CD1c-positive myeloid dendritic cell (primary cell): ENCODE results near the gene L3MBTL2.

ENCODE experiments used
- DNase-seq: peaks from one replicate; pipeline ENCODE4 v3.0.0-alpha.2; 2016; ENCODE audit errors: extremely low spot score

L3MBTL2 gene

DNA sequence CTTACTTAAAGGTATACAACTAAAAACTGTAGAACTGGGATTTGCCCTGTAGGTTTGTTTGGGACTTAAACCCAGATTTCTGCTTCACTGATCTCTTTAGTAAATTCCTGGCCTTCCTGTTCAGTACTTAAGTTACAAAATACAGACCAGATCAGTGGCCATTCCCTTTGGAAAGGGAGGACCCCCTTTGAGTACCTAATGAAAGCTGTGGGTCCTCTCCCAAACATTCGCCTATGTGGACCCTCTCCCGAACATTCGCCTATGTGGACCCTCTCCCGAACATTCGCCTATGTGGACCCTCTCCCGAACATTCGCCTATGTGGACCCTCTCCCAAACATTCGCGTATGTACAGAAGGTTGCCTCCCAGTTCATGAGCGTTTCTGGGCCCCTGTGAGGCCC is 10.3 kb downstream of the L3MBTL2 start:
- no peak for DNase-seq

DNA sequence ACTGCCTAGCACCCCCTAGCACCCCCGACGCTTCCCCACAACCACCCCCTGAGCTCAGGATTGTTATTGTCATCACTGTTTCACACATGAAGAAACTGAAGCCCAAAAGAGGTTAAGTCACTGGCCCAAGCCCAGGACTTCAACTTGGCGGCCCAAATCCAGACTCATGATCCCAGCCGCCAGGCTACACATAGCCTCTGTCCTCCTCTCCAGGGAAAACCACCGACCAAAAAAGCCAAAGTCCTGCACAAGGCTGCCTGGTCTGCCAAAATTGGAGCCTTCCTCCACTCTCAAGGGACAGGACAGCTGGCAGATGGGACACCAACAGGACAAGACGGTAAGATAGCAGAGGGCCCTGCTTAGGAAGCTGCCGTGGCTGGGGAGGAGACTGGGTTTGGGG is 10.8 kb downstream of the L3MBTL2 start:
- no peak for DNase-seq

DNA sequence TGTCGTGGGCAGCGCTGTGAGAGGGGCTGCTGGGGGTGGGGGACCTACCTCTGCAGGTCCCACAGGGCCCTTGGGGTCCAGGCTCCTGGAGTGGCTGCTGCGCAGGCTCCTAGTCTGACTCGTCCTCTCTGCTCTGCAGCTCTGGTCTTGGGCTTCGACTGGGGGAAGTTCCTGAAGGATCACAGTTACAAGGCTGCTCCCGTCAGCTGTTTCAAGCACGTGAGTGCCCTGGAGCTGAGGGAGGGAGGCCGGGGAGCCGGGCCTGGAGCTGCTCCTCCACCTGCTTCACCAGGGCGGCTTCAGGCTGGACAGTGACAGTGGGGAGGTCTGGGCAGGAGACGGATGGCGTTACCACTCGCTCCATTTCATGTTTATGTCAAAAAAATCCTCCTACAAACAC is 11.9 kb downstream of the L3MBTL2 start:
- no peak for DNase-seq

DNA sequence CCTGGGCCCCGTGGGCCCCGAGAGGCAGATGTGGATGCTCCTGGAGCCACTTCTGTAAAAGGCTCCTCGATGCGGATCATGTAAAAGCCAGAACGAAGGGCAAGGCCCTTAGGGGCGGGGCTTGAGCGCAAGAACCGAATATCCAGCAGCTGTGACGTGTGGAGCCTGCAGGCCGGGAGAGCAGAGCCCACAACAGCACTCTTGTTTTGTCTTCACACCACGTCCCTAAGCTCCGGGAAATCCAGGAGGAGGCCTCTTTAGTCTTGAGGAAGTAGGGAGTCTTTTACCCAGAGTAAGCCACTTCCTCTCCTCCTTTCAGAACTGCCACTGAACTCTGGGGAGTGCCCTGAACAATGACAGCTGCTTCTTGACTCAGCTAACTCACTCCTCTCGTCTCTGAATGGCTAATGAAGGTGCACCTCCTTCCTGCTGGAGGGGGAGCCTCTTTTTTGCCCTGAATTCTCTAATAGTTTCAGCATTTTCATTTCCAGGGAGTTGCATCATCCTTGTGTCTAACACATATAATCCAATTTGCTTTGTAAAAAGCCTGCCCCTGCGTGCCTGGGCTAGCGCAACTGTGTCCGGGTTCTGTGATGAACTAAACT is 12.5 kb downstream of the L3MBTL2 start:
- peak; percentile 89 for DNase-seq

DNA sequence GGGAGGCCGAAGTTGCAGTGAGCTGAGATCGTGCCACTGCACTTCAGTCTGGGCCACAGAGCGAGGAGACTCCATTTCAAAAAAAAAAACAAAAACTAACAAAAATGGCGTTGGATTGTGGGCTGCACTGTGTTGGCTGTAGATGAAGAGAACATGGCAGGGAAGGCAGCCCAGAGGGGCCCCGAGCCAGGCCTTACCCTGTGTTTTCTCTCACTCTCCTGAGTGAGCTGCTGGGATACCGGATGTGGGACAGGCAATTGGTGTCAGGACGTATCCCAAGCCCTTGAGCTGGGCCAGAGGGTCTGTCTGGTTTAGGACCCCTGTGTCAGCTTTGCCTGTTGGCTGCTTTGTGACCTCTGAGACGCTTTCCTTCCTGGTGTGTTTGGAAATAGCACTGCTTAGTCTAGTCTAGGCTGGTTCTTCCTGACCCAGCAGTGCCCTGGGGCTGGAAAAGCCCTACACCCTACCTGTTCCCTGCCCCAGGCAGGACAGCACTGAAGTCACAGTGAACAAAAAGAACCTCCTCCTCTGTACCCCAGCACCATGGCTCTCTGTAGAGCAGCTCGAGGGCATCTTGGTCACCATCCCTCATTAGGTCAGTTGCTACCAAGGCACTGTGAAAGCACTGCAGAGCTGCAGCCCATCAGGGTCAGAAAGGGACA is 17.9 kb downstream of the L3MBTL2 start:
- DNase-seq, result no peak

DNA sequence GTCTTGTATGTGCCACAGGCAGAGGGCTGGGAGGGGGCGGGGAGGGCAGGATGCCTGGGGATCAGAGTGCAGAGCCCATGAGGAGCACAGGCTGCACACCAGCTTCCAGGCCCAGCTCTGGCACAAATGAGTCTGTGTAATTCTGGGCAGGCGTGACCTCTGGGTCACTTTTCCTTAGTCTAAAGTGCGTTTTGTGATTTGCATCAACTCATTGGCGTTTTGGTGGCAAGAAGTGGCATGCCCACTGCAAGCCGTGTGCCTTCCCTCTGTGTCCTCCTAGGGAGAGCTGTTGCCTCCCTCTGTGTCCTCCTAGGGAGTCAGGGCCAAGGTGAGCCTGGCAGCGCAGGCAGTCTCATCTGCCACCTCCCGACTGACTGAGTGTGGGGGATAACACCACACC is 18.4 kb downstream of the L3MBTL2 start:
- DNase-seq, result no peak

DNA sequence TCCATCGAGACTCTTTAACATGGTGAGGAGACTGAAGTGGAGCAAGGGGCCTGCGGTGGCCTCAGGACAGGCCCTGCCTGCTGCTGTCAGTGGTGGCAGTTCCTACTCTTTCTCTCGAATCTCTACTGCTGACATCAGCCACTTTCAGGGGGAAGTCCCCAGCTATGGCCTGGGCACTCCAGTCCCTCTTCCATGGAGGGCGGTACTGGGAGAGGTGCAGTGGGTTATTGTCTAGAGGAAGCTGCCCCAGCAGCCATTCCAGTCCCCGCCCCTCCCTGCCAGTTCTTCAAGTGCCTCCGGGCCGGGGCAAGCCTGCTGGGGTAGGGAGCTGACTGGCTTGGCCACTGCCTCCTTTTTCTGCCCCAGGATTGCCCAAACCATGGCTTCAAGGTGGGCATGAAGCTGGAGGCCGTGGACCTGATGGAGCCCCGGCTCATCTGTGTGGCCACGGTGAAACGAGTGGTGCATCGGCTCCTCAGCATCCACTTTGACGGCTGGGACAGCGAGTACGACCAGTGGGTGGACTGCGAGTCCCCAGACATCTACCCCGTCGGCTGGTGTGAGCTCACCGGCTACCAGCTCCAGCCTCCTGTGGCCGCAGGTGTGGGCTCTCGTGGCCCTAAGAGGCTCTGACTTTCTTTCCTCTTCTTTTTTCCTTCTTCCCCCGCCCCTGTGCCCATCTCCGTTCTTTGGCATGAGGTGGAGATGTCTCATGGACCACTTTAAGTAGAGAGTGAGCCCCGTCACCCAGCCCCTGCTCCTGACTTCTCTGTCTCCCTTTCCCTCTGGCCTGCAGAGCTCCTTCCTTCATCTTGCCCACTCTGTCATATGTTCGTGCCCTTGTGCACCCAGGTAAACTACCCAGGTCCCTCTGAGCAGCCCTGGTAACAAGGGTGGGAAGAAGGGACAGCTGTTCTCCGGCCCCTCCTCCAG is 21.9 kb downstream of the L3MBTL2 start:
- peak; percentile 69 for DNase-seq

DNA sequence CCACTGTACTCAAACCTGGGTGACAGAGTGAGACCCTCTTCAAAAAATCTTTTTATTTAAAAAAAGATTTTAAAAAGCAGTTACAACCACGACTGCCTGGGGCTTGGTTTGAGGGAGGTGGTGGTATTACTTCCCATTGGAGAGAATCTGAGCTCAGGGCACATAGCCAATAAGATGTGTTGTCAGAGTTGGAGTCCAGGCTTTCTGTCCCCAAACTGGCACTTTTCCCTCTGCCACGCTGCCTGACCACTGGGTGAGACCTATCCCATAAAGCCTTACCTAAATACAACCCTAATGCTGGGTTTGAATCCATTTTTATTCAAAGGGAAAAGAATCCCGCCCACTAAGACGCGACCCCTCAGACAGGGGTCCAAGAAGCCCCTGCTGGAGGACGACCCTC is 24.1 kb downstream of the L3MBTL2 start:
- DNase-seq, result no peak

DNA sequence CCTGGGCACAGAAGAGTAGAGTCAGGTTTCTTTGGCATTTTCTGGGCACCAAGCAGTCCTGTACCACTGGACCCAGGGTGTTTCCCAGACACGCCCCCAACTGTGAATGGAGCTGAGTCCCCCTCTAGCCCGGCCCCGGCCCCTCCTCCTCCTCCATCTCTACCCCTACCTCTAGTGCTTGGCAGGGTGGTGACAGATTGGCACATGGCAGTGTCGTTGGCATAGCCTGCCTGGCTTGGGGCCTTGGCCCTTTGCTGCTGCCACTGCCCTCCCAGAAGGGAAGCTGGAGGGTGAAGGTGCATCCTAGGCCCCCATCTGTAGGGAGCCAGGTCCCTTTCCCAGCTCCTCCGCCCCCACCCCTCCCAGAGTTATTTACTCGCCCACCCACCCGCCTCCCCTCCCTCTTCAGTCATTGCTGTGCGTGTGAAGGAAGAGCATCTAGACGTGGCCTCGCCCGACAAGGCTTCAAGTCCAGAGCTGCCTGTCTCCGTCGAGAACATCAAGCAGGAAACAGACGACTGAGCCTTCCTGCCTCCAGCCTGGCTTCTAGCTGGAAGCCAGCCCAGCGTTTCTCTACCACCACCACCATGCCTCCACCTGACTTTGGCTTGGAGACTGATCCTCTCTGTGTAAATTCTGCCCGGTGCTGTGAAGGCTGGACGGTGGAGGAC is 24.8 kb downstream of the L3MBTL2 start:
- no peak for DNase-seq

DNA sequence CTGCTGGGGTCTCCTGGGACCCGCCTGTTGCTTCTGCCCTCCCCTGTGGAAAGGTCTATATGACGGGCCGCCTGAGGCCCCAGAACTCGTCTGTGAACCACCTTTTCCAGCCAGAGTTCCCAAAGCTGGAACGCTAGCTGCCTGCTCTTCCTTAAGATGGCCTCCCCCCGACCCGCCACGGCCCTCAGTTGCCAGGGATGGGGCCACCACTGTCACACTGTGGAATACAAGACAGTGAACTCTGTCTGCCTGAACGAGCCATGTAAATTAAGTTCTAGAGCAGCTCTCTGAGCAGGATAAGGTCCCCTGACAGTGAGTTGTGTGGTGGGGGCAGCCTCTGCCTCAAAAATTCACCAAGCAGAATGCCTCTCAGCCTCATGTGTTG is 25.3 kb downstream of the L3MBTL2 start:
- DNase-seq, result no peak

DNA sequence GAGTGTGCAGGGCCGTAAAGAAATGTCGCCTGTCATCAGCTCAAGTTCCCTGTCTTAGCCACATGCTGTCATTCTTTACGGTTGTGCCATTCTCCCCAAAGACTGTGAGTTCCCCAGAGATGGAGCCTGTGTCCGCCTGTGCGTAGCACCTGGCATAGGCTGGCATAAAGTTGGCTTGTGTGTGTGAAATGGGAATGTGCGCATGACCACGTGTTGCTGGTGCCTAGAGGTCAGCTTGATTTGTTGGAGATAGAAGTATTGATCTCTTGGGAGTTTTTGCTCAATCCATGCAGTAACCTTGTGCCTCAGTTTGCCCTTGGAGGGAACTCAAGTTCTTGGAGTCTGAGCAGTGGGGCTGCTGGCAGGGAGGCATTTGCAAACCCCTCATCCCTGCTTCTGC is 26.3 kb downstream of the L3MBTL2 start:
- DNase-seq, result no peak

DNA sequence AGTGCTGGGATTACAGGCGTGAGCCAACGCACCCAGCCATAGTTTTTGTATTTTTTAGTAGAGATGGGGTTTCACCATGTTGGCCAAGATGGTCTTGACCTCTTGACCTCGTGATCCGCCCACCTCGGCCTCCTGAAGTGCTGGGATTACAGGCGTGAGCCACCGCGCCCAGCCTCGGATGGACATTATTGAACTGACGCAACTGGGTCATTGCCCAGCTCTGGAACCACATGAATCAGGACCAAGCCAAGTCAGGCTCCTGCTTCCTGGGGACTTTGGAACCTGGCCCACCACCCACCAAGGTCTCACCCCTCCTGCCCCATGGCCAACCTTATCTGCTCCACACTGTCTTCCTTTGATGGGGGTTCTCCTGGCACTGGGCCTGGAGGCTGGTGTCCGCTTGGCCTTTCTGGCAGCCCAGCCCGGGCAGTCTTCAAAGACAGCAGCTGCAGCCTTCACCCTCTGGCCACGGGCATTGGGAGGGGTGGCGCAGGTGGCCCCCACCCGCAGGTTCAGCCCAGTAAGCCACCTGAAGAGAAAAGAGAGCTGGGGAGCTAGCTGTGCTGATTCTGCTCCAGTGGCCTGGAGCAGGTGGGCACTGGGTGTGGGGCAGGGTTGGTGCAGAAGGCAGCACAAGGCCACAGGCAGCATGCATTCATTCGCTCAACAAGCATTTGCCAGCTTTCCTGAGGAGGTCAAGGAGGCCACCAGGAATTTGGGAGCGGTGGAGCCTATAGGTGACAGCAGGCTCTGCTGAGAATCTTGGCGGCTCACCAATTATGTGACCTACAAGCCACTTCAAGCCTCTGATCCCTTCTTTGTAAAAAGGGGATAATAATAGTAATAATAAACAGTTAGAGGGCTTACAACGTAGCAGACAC is 29.9 kb downstream of the L3MBTL2 start:
- no peak for DNase-seq

DNA sequence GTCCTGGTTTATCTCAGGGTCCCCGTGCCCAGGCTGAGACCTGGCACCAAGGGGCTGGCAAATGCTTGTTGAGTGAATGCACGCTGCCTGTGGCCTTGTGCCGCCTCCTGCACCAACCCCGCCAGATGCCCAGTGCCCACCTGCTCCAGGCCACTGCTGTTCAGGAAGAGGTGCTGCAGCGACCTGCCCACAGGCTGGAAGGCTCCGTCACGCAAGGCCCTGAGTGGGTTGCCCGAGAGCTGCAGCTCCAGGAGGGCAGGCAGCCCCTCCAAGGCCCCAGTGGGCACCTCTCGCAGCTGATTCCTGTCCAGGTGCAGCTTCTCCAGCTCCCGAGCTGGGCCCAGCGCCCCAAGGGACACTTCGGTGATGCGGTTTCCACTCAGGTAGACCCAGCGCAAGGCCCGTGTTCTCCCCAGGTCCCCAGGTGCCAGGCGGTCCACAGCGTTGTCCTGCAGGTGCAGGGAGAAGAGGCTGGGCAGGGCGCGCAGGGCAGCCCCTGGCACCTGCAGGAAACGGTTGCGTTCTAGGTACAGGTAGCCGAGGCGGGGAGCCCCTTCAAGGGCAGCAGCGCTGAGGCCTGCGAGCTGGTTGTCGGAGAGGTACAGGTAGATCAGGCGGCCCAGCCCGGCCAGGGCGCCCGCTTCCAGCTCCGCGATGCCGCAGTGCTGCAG is 32.1 kb downstream of the L3MBTL2 start:
- no peak for DNase-seq

DNA sequence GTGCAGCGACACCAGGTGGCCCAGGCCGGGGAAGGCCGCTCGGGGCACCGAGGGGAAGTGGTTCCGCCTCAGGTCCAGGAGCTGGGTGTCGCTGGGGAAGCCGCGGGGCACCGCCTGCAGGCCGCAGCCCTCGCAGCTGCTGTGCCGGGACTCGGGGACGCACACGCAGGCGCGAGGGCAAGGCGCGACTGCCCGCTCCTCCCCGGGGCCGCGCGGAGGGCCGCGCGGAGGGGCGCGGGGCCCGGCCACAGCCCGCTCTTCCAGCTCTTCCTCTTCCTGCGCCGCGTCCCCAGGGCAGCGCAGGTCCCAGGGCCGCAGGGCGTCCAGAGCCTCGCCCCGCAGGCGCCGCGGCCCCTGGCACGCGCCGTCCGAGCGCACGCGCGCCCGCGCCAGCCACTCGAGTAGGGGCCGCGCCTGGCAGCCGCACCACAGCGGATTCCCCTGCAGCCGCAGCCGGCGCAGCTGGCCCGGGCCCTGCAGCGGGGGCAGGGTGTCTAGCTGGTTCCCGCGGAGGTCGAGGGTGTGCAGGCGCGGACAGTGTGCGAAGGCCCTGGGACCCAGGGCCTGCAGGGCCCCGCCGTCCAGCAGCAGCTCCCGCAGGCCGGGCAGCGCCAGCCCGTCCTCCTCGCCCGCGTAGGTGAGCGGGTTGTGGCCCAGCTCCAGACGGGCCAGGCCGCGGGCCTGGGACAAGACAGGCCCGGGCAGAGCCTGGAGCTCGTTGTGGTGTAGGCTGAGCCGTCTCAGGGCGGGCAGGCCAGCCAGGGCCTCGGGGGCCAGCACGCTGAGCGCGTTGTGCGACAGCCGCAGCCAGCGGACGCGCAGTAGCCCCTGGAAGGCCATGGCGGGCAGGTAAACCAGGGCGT is 32.8 kb downstream of the L3MBTL2 start:
- DNase-seq, result peak; percentile 82

DNA sequence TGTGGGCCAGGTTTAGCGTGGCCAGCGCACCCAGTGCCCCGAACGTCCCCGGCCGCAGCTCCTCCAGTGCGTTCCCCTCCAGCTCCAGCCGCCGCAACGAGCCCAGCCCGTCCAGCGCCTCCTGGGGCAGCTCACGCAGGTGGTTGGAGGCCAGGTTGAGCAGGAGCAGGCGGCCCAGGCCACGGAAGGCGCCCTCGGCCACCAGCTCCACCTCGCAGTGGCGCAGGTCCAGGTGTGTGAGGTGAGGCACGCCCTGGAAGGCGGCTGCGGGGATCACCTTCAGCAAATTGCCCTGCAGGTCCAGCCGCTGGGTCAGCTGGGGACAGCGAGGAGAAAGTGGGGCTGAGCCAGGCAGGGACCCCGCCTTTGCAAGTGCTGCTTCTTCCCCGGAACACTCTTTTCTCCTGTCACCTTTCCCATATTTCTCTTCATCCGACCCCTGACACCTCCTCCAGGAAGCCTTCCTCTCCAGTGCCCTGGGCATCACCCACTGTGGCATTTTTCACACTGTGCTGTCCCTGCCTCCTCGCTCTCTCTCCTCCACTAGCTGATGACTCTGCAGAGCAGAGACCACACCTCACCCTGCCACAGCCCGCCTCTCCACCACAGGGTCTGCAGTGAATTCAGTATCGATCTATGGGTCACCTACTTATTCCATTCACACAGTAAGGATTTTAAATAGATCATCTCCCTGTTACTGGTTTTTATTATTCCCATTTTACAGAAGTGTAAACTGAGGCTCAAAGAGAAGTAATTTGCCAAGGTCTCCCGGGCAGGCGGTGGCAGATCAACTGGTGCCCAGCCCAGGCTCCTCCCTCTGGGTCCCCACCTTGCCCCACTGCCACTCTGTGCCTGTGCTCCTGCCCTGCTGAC is 33.7 kb downstream of the L3MBTL2 start:
- no peak for DNase-seq

DNA sequence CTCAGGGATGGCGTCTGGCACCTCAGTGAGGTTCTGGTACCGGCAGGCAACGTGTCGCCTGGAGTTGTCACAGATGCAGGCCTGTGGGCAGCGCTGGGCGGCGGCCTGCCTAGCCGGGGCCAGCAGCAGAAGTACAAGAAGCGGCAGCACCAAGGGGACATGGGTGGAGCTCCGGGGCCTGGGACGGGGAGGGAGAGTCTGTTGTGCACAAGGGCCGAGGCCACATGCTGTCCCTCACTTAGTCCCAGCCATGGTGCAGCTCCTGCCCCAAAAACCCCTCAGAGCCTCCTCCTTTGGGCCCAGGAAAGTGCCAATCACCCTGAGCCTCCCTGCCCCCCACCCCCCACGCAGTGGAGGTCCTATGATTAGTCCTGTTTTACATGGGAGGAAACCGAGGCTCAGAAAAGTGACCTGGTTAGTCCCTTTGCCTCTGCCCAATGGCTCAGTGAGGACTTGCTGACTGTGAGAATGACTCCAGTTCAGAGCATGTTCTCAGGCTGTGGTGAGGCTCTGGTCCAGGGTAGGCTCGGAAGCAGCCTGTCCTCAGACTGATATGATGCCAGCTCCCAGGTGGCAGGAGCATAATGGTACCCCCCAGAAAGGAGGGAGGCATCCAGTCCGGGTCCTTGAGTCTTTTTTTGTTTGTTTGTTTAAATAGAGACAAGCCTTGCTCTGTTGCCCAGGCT is 34.5 kb downstream of the L3MBTL2 start:
- no peak for DNase-seq

DNA sequence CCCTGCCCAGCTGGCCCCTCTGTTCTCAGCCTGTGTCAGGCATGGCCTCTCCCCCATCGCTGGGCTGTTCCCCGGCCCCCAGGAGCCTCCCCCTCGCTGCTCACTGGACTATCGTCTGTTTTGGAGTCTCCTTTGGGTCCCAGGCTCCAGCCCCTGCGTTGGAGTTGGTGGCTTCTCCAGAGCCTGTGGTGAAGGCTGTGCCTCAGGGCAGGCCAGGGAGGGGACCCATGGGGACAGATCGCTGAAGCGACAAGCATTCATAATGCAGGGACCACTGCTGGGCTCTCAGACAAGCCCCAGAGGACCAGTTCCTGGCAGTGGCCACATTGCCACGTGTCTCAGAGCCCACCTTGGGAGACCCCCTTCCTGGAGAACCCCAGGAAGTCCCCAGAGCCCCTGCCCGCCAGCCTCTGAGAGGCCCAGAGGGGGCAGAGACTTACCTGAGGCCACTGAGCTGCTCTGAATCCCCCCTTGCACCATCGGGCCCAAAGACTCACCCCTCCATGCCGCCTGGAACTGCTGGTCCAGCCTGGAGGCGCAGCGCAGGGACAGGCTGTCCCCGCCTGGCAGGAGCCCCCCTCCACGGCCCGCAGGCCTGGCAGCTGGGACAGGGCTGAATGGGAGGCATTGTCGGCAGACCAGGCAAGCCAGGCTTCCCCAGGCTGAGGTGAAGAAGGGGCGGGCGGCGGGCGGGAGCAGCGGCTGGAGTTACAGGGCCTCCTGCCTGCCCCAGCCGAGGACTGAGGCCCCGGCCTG is 35.4 kb downstream of the L3MBTL2 start, which contains the start of gene CHADL:
CHADL (minus strand) TSS at position 555 of the 756 bp plus-strand sequence; CDS start at position 505, 50 bp downstream.
- no peak for DNase-seq
